Esophagus muscularis mucosa (tissue), 4 donors: ENCODE measurements around the gene NTM. TPM values are rescaled to one million over a fixed set of nuclear protein-coding genes. Genes with fewer than 3 reads are reported as not detected.

Experiments used
- DNase-seq: peaks from one replicate; pipeline ENCODE4 v3.0.0-alpha.2; 2017; ENCODE audit errors: extremely low spot score
- H3K27ac ChIP-seq, 4 donors: fragments of 200-600 bp; sonication (generic); replicated peaks in 1 of 4; 1 replicate in 3 of 4; 2 replicates in 1 of 4; pipeline ENCODE4 v1.5.1; 2016 to 2019; ENCODE audit warnings: mild to moderate bottlenecking in 1 of 4
- H3K27me3 ChIP-seq, 4 donors: fragments of 200-600 bp; sonication (generic); one replicate each; pipeline versions ENCODE4 v1.5.1 to v1.6.0; 2016 to 2019
- H3K36me3 ChIP-seq, 4 donors: fragments of 200-600 bp; sonication (generic); one replicate each; pipeline ENCODE4 v1.5.1; 2016 to 2019
- H3K4me1 ChIP-seq, 4 donors: fragments of 200-600 bp; sonication (generic); one replicate each; pipeline ENCODE4 v1.5.1; 2016 to 2019
- H3K4me3 ChIP-seq, 4 donors: fragments of 200-600 bp; sonication (generic); 1 replicate in 2 of 4; 2 replicates in 2 of 4; pipeline ENCODE4 v1.5.1; 2016 to 2019; ENCODE audit warnings: mild to moderate bottlenecking in 4 of 4, moderate library complexity in 1 of 4
- H3K9me3 ChIP-seq, 4 donors: fragments of 200-600 bp; sonication (generic); 1 replicate in 3 of 4; 2 replicates in 1 of 4; pipeline ENCODE4 v1.5.1; 2016 to 2019
- CTCF ChIP-seq, 3 experiments: fragments of 200-600 bp in 2 of 3; fragments of 450-650 bp in 1 of 3; sonication (generic) in 2 of 3; IDR thresholded peaks; one replicate each; pipeline ENCODE4 v1.5.1; 2017 to 2019; ENCODE audit warnings: antibody characterized with exemption in 3 of 3, mild to moderate bottlenecking in 2 of 3, moderate library complexity in 1 of 3
- EP300 ChIP-seq: sonication (generic); formaldehyde crosslinking; IDR thresholded peaks from one replicate; pipeline ENCODE4 v1.6.1; 2017; ENCODE audit warnings: antibody characterized with exemption
- POLR2A ChIP-seq: fragments of 450-650 bp; IDR thresholded peaks from one replicate; pipeline ENCODE4 v1.6.1; 2017; ENCODE audit warnings: antibody characterized with exemption, moderate library complexity, mild to moderate bottlenecking, low read depth
- POLR2AphosphoS5 ChIP-seq, 2 donors: sonication (generic); formaldehyde crosslinking; IDR thresholded peaks; one replicate each; pipeline ENCODE4 v1.6.1; 2017; ENCODE audit warnings: antibody characterized with exemption in 2 of 2
- WGBS: methylation state at CpG from one replicate; pipeline ENCODE4 v1.1.5; 2018; 5-methylcytosine and 5-hydroxymethylcytosine counted together
- intact Hi-C: fragments of 100-400 bp; cut with DNase I; formaldehyde crosslinking; loops from one replicate; pipeline ENCODE4 v1.15.1; 2023
- total RNA-seq, 4 donors: library from RNA; depleted of rRNA; stranded (reverse); fragments of >200 nt; gene quantifications; one replicate each; pipeline versions ENCODE4 v1.1.0 to v1.2.1, GENCODE V29; 2016

The NTM gene
- total RNA-seq, 4 donors from 2014 or later, result 5.6 to 25.3 (median 8.3) TPM

DNA sequence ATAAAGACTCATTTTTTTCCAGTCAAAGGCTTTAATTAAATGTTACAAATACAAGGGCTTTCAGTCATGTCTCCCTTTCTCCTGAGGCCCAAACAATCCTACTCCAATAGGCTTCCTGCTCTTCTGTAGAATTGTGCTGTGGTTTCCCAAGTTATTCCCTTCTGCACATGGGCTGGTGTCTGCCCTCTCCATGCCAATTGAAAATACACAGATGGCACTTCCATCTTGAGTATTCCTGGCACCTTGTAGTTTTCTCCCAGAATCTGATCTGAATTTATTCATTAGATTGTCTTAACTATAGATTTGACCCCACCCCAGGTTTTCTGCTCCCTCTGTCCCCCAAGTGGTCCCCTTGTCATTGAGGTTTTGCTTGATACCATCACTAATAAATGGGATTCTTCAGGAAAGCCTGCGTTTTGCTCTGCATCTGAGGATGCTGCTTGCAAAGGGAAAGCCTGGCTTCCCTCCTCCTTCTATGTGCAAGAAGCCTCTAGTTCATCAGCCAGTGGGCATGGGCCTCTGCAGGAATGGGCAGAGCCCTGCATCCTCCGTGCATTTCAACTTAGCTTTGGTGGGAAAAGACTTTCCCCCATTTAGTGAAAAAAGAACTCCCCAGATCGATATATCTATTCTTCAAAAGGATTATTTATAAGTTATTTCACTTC, 926.7 kb downstream of the NTM start:
- no peaks in the 10 kb centered on the region for H3K27me3 ChIP-seq
- no peaks in the 10 kb centered on the region for H3K9me3 ChIP-seq
- H3K4me1 ChIP-seq, result no peaks in the 10 kb centered on the region
- H3K27ac ChIP-seq, result no peak overlapping the region
- DNase-seq, result peak; percentile 60
- no peaks in the 10 kb centered on the region for H3K36me3 ChIP-seq
- TF ChIP-seq CTCF (IDR thresholded peaks at IDR 0.05) (no peak), POLR2A (no peak), EP300 (no peak), POLR2AphosphoS5 (IDR thresholded peaks at IDR 0.05) (no peak)
- intact Hi-C loops, result no loop called here
- 83% methylated on average over 3 of the region's 3 CpGs for WGBS
- no peak overlapping the region for H3K4me3 ChIP-seq

- intact Hi-C loops, result no loop called here
Measured at GRCh38 chr11:132298357-132298756, 927.9 kb downstream of the NTM start.

DNA sequence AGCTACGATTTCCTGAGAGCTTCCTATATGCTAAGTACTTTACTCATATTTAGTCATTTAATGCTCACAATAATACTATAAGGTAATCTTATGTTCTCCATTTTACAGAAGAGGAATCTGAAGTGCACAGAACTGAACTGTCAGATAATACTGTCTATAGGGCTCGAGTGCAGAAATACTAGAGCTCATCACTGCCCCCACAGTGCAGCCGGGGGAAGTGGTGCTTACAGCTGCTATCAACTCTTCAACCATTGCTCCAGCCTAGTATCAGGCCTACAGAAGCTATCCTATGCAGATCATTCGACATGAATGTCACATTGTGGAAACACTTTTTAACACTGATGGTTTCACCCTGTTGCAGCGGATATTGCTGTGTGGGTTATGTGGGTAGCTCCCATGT, 929.9 kb downstream of the NTM start:
- DNase-seq, result no peak
- Histone ChIP-seq H3K4me1 (no peaks in the 10 kb centered on the region), H3K9me3 (no peaks in the 10 kb centered on the region), H3K27ac (no peak overlapping the region), H3K27me3 (no peaks in the 10 kb centered on the region), H3K4me3 (no peak overlapping the region), H3K36me3 (no peaks in the 10 kb centered on the region)
- WGBS, result 80% methylated on average over 5 of the region's 5 CpGs
- intact Hi-C loops, result no loop called here
- TF ChIP-seq CTCF (IDR thresholded peaks at IDR 0.05), result no peak
- TF ChIP-seq POLR2A, result no peak
- no peak for TF ChIP-seq POLR2AphosphoS5 (IDR thresholded peaks at IDR 0.05)
- no peak for TF ChIP-seq EP300

More at GRCh38 chr11:132298357-132298756, 927.9 kb downstream of the NTM start:
- no peaks in the 10 kb centered on the region for H3K9me3 ChIP-seq
- H3K4me3 ChIP-seq, result no peak overlapping the region
- no peaks in the 10 kb centered on the region for H3K4me1 ChIP-seq
- DNase-seq, result no peak
- H3K27ac ChIP-seq, result no peak overlapping the region
- H3K36me3 ChIP-seq, result no peaks in the 10 kb centered on the region
- H3K27me3 ChIP-seq, result no peaks in the 10 kb centered on the region
- TF ChIP-seq POLR2AphosphoS5 (IDR thresholded peaks at IDR 0.05) (no peak), CTCF (IDR thresholded peaks at IDR 0.05) (no peak), POLR2A (no peak), EP300 (no peak)
- WGBS, result 91% methylated on average over 4 of the region's 4 CpGs

DNA sequence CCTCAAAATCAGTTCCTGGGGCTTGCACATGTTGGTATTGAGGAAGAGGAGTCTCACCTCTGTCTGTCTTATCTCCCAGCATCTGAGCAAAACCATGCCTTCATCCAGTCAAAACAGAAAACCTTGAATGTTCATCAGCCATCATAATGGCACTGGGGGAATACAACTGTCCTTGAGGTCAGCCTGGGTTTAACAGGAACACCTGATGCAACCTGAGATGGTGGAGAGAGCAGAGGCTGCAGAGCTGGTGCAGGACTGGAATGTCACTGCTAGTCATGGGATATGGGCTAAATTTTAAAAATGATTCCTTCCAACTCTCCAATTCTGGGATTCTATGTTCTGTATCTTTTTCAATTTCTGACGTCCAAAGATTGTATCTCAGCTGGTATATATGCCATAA, 931.0 kb downstream of the NTM start:
- intact Hi-C loops, result no loop called here
- no peak for DNase-seq
- H3K36me3 ChIP-seq, result no peaks in the 10 kb centered on the region
- H3K4me1 ChIP-seq, result no peaks in the 10 kb centered on the region
- H3K9me3 ChIP-seq, result no peaks in the 10 kb centered on the region
- TF ChIP-seq EP300 (no peak), POLR2AphosphoS5 (IDR thresholded peaks at IDR 0.05) (no peak), POLR2A (no peak), CTCF (IDR thresholded peaks at IDR 0.05) (no peak)
- no peak overlapping the region for H3K27ac ChIP-seq
- H3K27me3 ChIP-seq, result no peaks in the 10 kb centered on the region
- H3K4me3 ChIP-seq, result no peak overlapping the region
- WGBS, result 61% methylated on average over 1 of the region's 1 CpG

- WGBS, result 87% methylated on average over 3 of the region's 3 CpGs
- Histone ChIP-seq H3K4me1 (no peaks in the 10 kb centered on the region), H3K36me3 (no peaks in the 10 kb centered on the region), H3K27ac (no peak overlapping the region), H3K9me3 (no peaks in the 10 kb centered on the region), H3K4me3 (no peak overlapping the region), H3K27me3 (no peaks in the 10 kb centered on the region)
- TF ChIP-seq CTCF (IDR thresholded peaks at IDR 0.05), result no peak
- TF ChIP-seq POLR2A, result no peak
- TF ChIP-seq POLR2AphosphoS5 (IDR thresholded peaks at IDR 0.05), result no peak
- no peak for TF ChIP-seq EP300
- intact Hi-C loops, result no loop called here
- DNase-seq, result no peak
Measured at GRCh38 chr11:132301900-132302299, 931.5 kb downstream of the NTM start.
